SK-MEL-5 (cell line): ENCODE results near the gene EFCAB6. TPM values are rescaled to one million over a fixed set of nuclear protein-coding genes. Genes with fewer than 3 reads are reported as not detected.

Experiments
- DNase-seq: peaks from one replicate; pipeline ENCODE4 v3.0.0-alpha.2; 2016; ENCODE audit warnings: low read depth, low spot score
- in situ Hi-C: cut with HindIII; loops from 2 replicates; pipeline ENCODE4 v1.10.0; 2016; ENCODE audit warnings: low sequenced_read_pairs, high pct_unique_total_duplicates, low pct_unique_long_range_greater_than_20kb
- total RNA-seq: library from RNA; depleted of rRNA; stranded (reverse); fragments of >200 nt; shearing (Covaris generic); gene quantifications from 2 replicates; pipeline ENCODE4 v1.2.3, GENCODE V29; 2014

Gene EFCAB6
- total RNA-seq, 1 experiment from 2014 or later, result 0.55 TPM

- no peak for DNase-seq
- in situ Hi-C loops, result no loop called here
Observed at GRCh38 chr22:43851058-43851978, 39.2 kb upstream of the EFCAB6 start.

GRCh38 chr22:43850529-43850928 is 38.4 kb upstream of the EFCAB6 start:
- DNase-seq, result no peak
- in situ Hi-C loops, result no loop called here

- DNase-seq, result no peak
- in situ Hi-C loops, result no loop called here
Observed at GRCh38 chr22:43849731-43850130, 37.6 kb upstream of the EFCAB6 start.

GRCh38 chr22:43848366-43849171 is 36.5 kb upstream of the EFCAB6 start:
- in situ Hi-C loops, result no loop called here

GRCh38 chr22:43847376-43848289 is 35.5 kb upstream of the EFCAB6 start:
- no peak for DNase-seq
- in situ Hi-C loops, result no loop called here

More at GRCh38 chr22:43848366-43849171, 36.5 kb upstream of the EFCAB6 start:
- peak; percentile 34 for DNase-seq

- no peak for DNase-seq
- in situ Hi-C loops, result no loop called here
Observed at GRCh38 chr22:43846966-43847365, 34.9 kb upstream of the EFCAB6 start.

- in situ Hi-C loops, result no loop called here
- DNase-seq, result no peak
Observed at GRCh38 chr22:43845981-43846380, 33.9 kb upstream of the EFCAB6 start.

GRCh38 chr22:43844560-43845545 is 32.7 kb upstream of the EFCAB6 start:
- DNase-seq, result no peak
- in situ Hi-C loops, result no loop called here

GRCh38 chr22:43843783-43844530 is 31.9 kb upstream of the EFCAB6 start:
- in situ Hi-C loops, result no loop called here

GRCh38 chr22:43841742-43842141 is 29.6 kb upstream of the EFCAB6 start:
- DNase-seq, result no peak
- in situ Hi-C loops, result no loop called here

More at GRCh38 chr22:43843783-43844530, 31.9 kb upstream of the EFCAB6 start:
- DNase-seq, result no peak

- no peak for DNase-seq
- in situ Hi-C loops, result no loop called here
Observed at GRCh38 chr22:43840851-43841250, 28.7 kb upstream of the EFCAB6 start.

GRCh38 chr22:43840431-43840830 is 28.3 kb upstream of the EFCAB6 start:
- in situ Hi-C loops, result no loop called here
- DNase-seq, result no peak

- DNase-seq, result no peak
- in situ Hi-C loops, result no loop called here
Observed at GRCh38 chr22:43839781-43840180, 27.7 kb upstream of the EFCAB6 start.

- in situ Hi-C loops, result no loop called here
- DNase-seq, result no peak
Observed at GRCh38 chr22:43838571-43839307, 26.6 kb upstream of the EFCAB6 start.

- no peak for DNase-seq
- in situ Hi-C loops, result no loop called here
Observed at GRCh38 chr22:43838161-43838560, 26.1 kb upstream of the EFCAB6 start.
